ENCODE data around the gene TRMT61A. TPM values are rescaled to one million over a fixed set of nuclear protein-coding genes. Genes with fewer than 3 reads are reported as not detected.

The TRMT61A gene
- total RNA-seq, 1 donor from 2014 or later = 10.8 TPM

DNA sequence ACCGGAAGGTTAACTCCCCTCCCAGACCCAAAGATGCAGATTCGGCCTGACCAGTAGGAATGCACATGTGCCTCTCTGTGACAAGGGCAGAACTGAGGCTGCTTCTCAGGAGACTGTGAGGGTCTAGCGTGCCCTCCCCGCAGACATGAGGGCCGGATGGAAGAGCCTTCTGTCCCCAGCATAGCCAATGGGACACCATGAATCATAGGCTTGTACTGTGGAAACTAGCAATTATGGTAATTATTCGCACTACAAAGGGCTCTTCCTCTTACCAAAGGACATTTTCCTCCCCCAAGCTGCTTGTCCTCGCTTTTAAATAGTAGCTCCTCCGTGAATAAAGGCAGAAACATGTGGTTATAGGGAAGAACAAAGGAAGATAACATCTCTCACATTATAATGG lies 40.0 kb downstream of the TRMT61A start:
- no peaks in the 10 kb centered on the region for H3K27me3 Mint-ChIP-seq
- peak overlapping the region; percentile 13 for H3K4me3 Mint-ChIP-seq
- peaks cover 14% of the 10 kb centered on the region for H3K4me1 Mint-ChIP-seq (ENCODE audit: unreplicated experiment)
- TF ChIP-seq, protein P1, sequence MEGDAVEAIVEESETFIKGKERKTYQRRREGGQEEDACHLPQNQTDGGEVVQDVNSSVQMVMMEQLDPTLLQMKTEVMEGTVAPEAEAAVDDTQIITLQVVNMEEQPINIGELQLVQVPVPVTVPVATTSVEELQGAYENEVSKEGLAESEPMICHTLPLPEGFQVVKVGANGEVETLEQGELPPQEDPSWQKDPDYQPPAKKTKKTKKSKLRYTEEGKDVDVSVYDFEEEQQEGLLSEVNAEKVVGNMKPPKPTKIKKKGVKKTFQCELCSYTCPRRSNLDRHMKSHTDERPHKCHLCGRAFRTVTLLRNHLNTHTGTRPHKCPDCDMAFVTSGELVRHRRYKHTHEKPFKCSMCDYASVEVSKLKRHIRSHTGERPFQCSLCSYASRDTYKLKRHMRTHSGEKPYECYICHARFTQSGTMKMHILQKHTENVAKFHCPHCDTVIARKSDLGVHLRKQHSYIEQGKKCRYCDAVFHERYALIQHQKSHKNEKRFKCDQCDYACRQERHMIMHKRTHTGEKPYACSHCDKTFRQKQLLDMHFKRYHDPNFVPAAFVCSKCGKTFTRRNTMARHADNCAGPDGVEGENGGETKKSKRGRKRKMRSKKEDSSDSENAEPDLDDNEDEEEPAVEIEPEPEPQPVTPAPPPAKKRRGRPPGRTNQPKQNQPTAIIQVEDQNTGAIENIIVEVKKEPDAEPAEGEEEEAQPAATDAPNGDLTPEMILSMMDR (conservative IDR thresholded peaks at IDR 0.05) = no peak
- peak overlapping the region; percentile 4 for H3K27ac Mint-ChIP-seq
- H3K36me3 Mint-ChIP-seq = no peaks in the 10 kb centered on the region
- DNase-seq (ENCODE audit: extremely low spot score, unreplicated experiment) = no peak
- H3K9me3 Mint-ChIP-seq = no peaks in the 10 kb centered on the region

DNA sequence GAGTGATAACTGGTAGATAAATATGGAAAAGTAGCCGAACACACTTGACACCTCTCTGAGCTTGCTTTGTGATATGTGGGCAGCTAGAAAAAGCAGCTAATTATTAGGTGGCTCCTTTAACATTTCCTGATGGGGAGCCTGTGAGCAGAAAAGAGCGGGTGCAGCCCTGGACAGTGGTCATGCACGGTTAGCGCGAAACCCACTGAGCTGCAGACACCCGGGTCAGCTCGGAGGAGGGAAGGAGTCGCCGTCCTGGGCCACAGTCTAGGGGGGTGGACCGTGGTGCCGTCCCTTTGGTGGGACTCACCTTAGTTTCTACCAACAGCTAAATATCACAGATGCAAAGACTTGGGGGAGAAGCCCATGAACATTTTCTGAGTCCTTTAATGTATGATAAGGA lies 40.4 kb downstream of the TRMT61A start:
- H3K27me3 Mint-ChIP-seq = no peaks in the 10 kb centered on the region
- TF ChIP-seq, protein P1 (conservative IDR thresholded peaks at IDR 0.05) = no peak
- no peaks in the 10 kb centered on the region for H3K9me3 Mint-ChIP-seq
- H3K4me1 Mint-ChIP-seq (ENCODE audit: unreplicated experiment) = peaks cover 11% of the 10 kb centered on the region
- peak overlapping the region; percentile 13 for H3K4me3 Mint-ChIP-seq
- H3K36me3 Mint-ChIP-seq = no peaks in the 10 kb centered on the region
- no peak for DNase-seq (ENCODE audit: extremely low spot score, unreplicated experiment)
- H3K27ac Mint-ChIP-seq = peak overlapping the region; percentile 4

DNA sequence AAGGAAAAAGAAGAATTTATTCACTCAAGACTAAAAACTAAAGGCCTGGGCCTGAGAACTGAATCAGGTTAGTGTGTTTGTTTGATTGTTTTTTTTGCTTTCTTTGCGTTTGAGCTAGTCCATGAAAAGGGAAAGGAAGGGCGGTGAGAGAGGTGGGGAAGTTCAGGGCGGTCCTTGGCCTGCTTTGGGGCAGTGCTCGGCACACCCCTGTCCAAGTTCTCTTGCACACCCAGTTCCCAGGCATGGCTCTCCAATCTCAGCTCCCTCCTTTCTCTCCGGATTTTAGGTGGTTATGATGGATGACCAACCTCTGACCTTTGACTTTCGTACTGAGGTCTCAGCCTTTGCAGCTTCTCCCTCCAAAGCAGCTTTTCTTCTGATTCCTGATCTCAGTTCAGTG lies 45.1 kb downstream of the TRMT61A start:
- no peaks in the 10 kb centered on the region for H3K9me3 Mint-ChIP-seq
- TF ChIP-seq, protein P1 (conservative IDR thresholded peaks at IDR 0.05) = no peak
- H3K36me3 Mint-ChIP-seq = peaks cover 9% of the 10 kb centered on the region
- H3K27ac Mint-ChIP-seq = no peak overlapping the region
- H3K4me3 Mint-ChIP-seq = no peak overlapping the region
- no peaks in the 10 kb centered on the region for H3K27me3 Mint-ChIP-seq
- peaks cover 23% of the 10 kb centered on the region for H3K4me1 Mint-ChIP-seq (ENCODE audit: unreplicated experiment)
- DNase-seq (ENCODE audit: extremely low spot score, unreplicated experiment) = no peak

DNA sequence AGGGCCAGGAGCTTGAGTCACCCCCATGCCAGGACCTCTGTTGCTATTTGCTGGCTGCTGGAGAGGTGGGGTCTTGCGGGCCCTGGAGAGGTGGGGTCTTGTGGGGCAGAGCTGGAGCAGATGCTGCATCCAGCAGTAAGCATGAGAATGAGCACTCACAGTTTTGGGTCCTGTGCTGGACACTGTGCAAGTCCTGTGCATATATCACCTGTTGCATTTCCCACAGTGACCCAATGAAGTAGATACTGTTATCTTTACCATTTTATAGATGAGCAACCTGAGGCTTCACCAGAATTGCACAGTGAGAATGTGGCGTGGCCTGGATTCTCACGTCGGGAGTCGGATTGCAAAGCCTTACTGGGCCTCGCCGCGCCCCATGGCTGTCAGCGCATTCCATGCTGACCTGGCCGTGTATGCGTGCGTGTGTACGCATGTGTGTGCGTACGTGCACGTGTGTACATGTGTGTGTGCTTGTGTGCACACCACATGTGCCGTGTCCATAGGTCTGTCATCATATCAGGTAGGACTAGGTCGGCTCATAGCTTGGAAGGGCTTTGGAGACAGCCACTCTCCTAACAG lies 45.8 kb downstream of the TRMT61A start:
- H3K36me3 Mint-ChIP-seq = peaks cover 9% of the 10 kb centered on the region
- no peak for DNase-seq (ENCODE audit: extremely low spot score, unreplicated experiment)
- no peaks in the 10 kb centered on the region for H3K27me3 Mint-ChIP-seq
- H3K4me3 Mint-ChIP-seq = no peak overlapping the region
- no peaks in the 10 kb centered on the region for H3K9me3 Mint-ChIP-seq
- H3K27ac Mint-ChIP-seq = peak overlapping the region; percentile 31
- peaks cover 18% of the 10 kb centered on the region for H3K4me1 Mint-ChIP-seq (ENCODE audit: unreplicated experiment)
- TF ChIP-seq, protein P1 (conservative IDR thresholded peaks at IDR 0.05) = no peak

DNA sequence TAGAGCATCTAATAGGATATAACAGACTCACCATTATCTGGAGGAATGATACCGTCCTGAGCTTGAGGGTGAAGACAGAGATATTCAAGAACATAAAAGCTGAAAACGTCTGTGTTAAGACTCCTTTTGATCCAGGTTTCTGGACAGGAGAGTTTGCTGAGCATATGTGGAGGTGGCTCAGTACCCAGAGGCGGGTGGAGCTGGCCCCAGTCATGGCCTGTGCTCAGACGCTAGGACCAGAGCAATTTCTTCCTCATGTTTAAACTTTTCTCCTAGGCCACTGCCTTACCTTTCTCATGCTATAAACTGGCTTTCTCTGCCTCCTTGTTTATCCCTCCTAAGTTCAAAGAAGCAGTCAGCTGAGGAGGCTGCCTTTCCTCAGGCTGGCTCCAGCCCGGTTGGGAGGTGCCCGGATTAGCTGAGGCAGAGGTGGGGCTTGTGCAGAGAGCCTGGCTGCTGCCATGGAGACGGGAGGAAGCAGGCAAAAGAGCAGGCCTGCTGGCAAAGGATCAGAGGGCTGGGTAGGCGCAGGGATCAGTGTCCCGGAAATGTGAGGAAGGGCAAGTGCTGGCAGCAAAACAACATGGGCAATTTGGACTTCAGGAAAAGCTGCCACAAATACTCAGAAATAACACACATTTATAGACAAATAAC lies 47.5 kb downstream of the TRMT61A start:
- H3K36me3 Mint-ChIP-seq = peaks cover 9% of the 10 kb centered on the region
- peak overlapping the region; percentile 80 for H3K27ac Mint-ChIP-seq
- H3K4me3 Mint-ChIP-seq = peak overlapping the region; percentile 20
- DNase-seq (ENCODE audit: extremely low spot score, unreplicated experiment) = peak; percentile 79
- TF ChIP-seq, protein P1 (conservative IDR thresholded peaks at IDR 0.05) = no peak
- H3K9me3 Mint-ChIP-seq = no peaks in the 10 kb centered on the region
- peaks cover 18% of the 10 kb centered on the region for H3K4me1 Mint-ChIP-seq (ENCODE audit: unreplicated experiment)
- H3K27me3 Mint-ChIP-seq = no peaks in the 10 kb centered on the region
